ENCODE measurements around the gene SPSB2. TPM values are rescaled to one million over a fixed set of nuclear protein-coding genes. Genes with fewer than 3 reads are reported as not detected.

Gene SPSB2
- total and polyA plus RNA-seq, 3 donors from 2014 or later = 11.6 to 22.0 (median 21.3) TPM

DNA sequence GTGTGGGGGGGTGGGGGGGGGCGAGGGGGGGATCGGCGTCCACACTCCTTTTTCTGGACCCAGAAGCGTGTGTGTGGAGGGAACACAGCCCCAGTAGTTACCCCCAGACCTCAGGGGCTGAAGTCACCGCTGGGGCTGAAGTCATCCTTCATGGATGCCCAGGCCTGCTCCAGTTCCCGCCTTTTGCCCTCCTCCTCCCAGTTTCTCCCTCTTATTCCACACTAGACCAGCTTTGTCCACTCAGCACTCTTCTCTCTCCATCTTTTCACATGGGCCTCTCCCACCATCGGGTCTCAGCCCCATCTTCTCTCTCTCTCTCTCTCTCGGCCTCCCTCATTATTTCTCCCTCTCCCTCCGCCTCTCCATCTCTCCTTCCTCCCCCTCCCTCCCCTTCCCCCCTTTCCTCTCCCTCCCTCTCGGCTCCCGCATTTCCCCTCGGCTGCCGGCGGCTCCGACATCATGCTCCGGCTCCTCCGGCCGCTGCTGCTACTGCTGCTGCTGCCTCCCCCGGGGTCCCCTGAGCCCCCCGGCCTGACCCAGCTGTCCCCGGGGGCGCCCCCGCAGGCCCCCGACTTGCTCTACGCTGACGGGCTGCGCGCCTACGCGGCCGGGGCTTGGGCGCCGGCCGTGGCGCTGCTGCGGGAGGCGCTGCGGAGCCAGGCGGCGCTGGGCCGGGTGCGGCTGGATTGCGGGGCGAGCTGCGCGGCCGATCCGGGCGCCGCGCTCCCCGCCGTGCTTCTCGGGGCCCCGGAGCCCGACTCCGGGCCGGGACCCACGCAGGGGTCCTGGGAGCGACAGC is 44.9 kb downstream of the SPSB2 start, which contains the start of gene P3H3:
Gene P3H3, plus strand, starts transcription at position 426 of the 799 bp plus-strand sequence. Its CDS starts 34 bp downstream, at position 460.
- TF ChIP-seq POLR2A (IDR thresholded peaks at IDR 0.05) = no peak
- TF ChIP-seq, protein P1, sequence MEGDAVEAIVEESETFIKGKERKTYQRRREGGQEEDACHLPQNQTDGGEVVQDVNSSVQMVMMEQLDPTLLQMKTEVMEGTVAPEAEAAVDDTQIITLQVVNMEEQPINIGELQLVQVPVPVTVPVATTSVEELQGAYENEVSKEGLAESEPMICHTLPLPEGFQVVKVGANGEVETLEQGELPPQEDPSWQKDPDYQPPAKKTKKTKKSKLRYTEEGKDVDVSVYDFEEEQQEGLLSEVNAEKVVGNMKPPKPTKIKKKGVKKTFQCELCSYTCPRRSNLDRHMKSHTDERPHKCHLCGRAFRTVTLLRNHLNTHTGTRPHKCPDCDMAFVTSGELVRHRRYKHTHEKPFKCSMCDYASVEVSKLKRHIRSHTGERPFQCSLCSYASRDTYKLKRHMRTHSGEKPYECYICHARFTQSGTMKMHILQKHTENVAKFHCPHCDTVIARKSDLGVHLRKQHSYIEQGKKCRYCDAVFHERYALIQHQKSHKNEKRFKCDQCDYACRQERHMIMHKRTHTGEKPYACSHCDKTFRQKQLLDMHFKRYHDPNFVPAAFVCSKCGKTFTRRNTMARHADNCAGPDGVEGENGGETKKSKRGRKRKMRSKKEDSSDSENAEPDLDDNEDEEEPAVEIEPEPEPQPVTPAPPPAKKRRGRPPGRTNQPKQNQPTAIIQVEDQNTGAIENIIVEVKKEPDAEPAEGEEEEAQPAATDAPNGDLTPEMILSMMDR (IDR thresholded peaks at IDR 0.05) = no peak
- intact Hi-C loops (cut with DNase I; ENCODE audit: low total_unique reads) = loop anchor here (10.0 kb wide), 1 partner anchor 53 kb away; the partner anchor contains the start of gene LAG3
- no peaks in the 10 kb centered on the region for H3K36me3 ChIP-seq (ENCODE audit: low read depth, missing control alignments)
- H3K27ac ChIP-seq = peak within 1 kb of the TSS; percentile 87 to 91
- DNase-seq = peak; percentile 43
- 1% methylated on average over 13 to 57 of the region's 60 CpGs for WGBS, 2 donors
- peaks cover 7% of the 10 kb centered on the region for H3K4me1 ChIP-seq
- peak within 1 kb of the TSS; percentile 75 to 87 for H3K4me3 ChIP-seq
- H3K27me3 ChIP-seq = no peaks in the 10 kb centered on the region
- H3K9me3 ChIP-seq = no peaks in the 10 kb centered on the region

DNA sequence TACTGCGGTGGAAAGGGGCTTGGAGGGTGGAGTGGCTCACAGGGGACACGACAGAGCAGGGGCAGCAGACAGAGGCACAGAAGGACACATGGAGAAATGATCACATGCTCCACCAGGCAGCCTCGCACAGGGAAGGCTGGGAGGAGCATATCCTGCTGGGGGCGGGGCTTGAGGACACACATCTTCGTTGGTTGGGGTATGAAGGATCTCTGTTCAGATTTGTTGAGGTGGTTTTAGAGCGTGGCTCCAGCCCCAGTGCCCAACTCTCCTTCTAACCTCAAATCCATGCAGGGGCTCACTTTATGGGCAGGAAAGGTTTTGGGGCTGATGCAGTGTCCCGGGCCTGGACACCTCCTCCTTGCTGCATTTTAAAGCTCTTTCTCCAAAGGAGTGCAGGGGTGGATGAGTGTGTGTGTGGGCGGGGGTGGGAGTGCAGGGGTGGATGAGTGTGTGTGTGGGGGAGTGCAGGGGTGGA is 45.6 kb downstream of the SPSB2 start:
- Histone ChIP-seq H3K27me3 (no peaks in the 10 kb centered on the region), H3K36me3 (ENCODE audit: low read depth, missing control alignments) (no peaks in the 10 kb centered on the region), H3K9me3 (no peaks in the 10 kb centered on the region), H3K4me3 (no peak overlapping the region), H3K27ac (peak overlapping the region; percentile 65 to 72), H3K4me1 (peaks cover 9% of the 10 kb centered on the region)
- TF ChIP-seq POLR2A (IDR thresholded peaks at IDR 0.05) = no peak
- TF ChIP-seq, protein P1 (IDR thresholded peaks at IDR 0.05) = no peak
- WGBS, 2 donors = 2 to 10% methylated on average over 3 to 6 of the region's 8 CpGs
- peak; percentile 91 for DNase-seq
- intact Hi-C loops (cut with DNase I; ENCODE audit: low total_unique reads) = loop anchor here (10.0 kb wide), 1 partner anchor 53 kb away; the partner anchor contains the start of gene LAG3

DNA sequence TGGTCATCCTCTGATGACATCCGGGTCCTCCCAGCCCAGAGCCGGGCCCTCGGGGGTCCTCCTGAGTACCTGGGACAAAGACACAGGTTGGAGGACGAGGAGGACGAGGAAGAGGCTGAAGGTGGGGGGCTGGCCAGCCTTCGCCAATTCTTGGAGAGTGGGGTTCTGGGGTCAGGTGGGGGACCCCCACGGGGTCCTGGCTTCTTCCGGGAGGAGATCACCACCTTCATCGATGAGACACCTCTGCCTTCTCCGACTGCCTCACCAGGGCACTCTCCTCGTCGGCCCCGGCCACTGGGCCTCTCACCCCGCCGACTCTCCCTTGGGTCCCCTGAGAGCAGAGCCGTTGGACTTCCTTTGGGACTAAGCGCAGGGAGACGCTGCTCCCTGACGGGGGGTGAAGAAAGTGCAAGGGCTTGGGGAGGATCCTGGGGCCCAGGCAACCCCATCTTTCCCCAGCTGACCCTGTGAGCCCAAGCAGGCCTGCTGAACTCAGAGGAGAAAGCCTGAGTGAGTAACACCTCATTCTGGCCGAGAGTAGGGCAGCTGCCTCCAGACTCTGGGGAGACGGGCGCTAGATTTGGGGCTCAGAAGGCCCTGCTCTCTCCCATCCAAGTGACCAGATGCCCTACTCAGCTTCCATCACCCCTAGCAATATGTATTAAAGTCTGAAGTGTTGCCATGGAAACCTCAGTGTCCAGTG is 46.2 kb downstream of the SPSB2 start:
- no peak for DNase-seq
- Histone ChIP-seq H3K4me1 (peaks cover 14% of the 10 kb centered on the region), H3K27me3 (no peaks in the 10 kb centered on the region), H3K9me3 (no peaks in the 10 kb centered on the region), H3K36me3 (ENCODE audit: low read depth, missing control alignments) (no peaks in the 10 kb centered on the region), H3K4me3 (no peak overlapping the region), H3K27ac (peak overlapping the region; percentile 65 to 72)
- TF ChIP-seq, protein P1 (IDR thresholded peaks at IDR 0.05) = no peak
- TF ChIP-seq POLR2A (IDR thresholded peaks at IDR 0.05) = no peak
- intact Hi-C loops (cut with DNase I; ENCODE audit: low total_unique reads) = loop anchor here (10.0 kb wide), 1 partner anchor 52 kb away; the partner anchor contains the start of gene LAG3
- WGBS, 2 donors = 66 to 81% methylated on average over 14 to 22 of the region's 22 CpGs

DNA sequence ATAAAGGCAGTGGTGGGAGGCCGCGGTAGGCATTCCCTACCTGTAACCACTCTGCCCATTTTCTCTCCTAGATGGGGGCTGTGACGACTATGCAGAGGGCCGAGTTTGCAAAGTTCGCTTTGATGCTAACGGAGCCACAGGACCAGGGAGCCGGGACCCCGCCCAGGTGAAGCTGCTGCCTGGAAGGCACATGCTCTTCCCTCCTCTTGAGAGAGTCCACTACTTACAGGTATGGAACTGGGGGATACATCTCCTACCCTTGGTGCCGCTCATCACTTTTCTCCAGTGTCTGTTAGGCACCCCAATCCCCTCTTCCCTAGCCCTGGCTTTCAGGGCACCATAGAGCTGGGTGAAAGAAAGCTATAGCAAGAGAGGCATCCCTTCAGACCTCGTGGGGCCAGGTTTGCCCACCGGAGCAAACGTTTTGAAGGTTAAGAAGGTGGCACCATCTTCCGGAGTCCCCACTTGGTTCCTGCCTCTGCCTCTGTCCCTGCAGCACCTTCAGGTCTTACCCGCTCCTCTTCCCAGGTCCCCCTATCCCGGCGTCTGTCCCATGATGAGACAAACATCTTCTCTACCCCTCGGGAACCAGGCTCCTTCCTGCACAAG is 46.9 kb downstream of the SPSB2 start:
- H3K27ac ChIP-seq = no peak overlapping the region
- H3K36me3 ChIP-seq (ENCODE audit: low read depth, missing control alignments) = no peaks in the 10 kb centered on the region
- no peak for DNase-seq
- peaks cover 15% of the 10 kb centered on the region for H3K4me1 ChIP-seq
- no peaks in the 10 kb centered on the region for H3K9me3 ChIP-seq
- H3K27me3 ChIP-seq = no peaks in the 10 kb centered on the region
- TF ChIP-seq POLR2A (IDR thresholded peaks at IDR 0.05) = no peak
- TF ChIP-seq, protein P1 (IDR thresholded peaks at IDR 0.05) = no peak
- WGBS, 2 donors = 77 to 82% methylated on average over 17 of the region's 17 CpGs
- no peak overlapping the region for H3K4me3 ChIP-seq
- intact Hi-C loops (cut with DNase I; ENCODE audit: low total_unique reads) = loop anchor here (10.0 kb wide), 1 partner anchor 51 kb away; the partner anchor contains the start of gene LAG3
